Activated naive CD4-positive, alpha-beta T cell treated with anti-CD3 and anti-CD28 coated beads, Interleukin-2, amount 50 U/mL, for 16 hours (primary cell): ENCODE data around the gene IL4R.
"Not testable (repeated sequence)": the region's sequence is repeated elsewhere in the genome, so short reads cannot be mapped to it uniquely, and the experiment has no call there.

Experiments used
- DNase-seq: peaks from one replicate; pipeline ENCODE4 v3.0.0-alpha.2; 2020

Gene IL4R

GRCh38 chr16:27313422-27314160 is at the start of gene IL4R:
IL4R (plus strand) TSS chr16:27313974; CDS start chr16:27340204, 26,230 bp downstream.
- peak; percentile 63 for DNase-seq

DNA sequence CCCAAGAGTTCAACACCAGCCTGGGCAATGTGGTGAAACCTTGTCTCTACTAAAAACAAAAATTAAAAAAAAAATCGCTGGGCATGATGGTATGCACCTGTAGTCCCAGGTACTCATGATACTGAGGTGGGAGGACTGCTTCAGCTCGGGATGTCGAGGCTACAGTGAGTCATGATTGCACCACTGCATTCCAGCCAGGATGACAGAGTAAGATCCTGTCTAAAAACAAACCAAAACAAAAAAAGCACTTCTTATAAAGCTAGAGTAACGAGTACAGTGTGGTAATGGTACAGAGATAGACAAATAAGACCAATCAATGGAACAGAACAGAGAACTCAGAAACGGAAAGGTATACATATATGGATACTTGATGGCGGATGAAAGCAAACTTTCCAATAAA is 49.6 kb upstream of the IL4R start:
- no peak for DNase-seq

DNA sequence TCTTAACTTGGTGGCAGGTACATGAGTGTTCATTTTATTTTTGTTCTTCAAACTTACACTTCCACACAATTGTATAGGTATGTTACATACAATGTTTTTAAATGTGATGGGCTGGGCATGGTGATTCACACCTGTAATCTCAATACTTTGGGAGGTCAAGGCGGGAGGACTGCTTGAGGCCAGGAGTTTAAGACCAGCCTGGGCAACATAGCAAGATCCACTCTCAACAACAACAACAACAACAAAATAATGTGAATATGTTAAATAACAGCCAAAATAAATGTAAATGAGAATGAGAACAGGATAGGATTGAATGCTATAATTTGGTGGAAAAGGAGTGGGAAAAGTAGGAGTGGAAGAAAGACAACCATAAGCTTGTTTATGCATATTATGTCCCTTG is 47.8 kb upstream of the IL4R start:
- no peak for DNase-seq

GRCh38 chr16:27267037-27267677 is 46.6 kb upstream of the IL4R start:
- DNase-seq, result no peak

- DNase-seq, result peak; percentile 99
Observed at GRCh38 chr16:27268376-27269299, 45.1 kb upstream of the IL4R start, which contains the start of gene NSMCE1. NSMCE1 (minus strand) TSS chr16:27268772; CDS start chr16:27257570, 11,202 bp downstream.

- no peak for DNase-seq
Observed at GRCh38 chr16:27269300-27270150, 44.2 kb upstream of the IL4R start.

- DNase-seq, result no peak
Observed at GRCh38 chr16:27270349-27270748, 43.4 kb upstream of the IL4R start.

- DNase-seq, result no peak
Observed at GRCh38 chr16:27272076-27272475, 41.7 kb upstream of the IL4R start.

- not testable (repeated sequence) for DNase-seq
Observed at GRCh38 chr16:27272697-27273096, 41.1 kb upstream of the IL4R start.

DNA sequence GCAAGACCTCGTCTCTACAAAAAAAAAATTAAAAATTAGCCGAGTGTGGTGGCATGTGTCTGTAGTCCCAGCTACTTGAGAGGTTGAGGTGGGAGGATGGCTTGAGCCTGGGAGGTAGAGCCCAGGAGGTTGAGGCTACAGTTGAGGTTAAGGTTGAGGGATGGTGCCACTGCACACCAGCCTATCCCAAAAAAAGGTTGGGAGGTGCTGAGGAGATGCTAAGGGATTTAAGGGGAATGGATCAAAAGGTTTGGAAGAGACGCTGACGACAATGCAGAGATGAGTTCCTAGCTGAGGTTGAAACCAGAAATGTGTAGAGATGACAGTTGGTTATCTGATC is 40.5 kb upstream of the IL4R start:
- no peak for DNase-seq

GRCh38 chr16:27273670-27274423 is 39.9 kb upstream of the IL4R start:
- DNase-seq, result peak; percentile 30

- DNase-seq, result not testable (repeated sequence)
Observed at GRCh38 chr16:27274424-27274874, 39.3 kb upstream of the IL4R start.

DNA sequence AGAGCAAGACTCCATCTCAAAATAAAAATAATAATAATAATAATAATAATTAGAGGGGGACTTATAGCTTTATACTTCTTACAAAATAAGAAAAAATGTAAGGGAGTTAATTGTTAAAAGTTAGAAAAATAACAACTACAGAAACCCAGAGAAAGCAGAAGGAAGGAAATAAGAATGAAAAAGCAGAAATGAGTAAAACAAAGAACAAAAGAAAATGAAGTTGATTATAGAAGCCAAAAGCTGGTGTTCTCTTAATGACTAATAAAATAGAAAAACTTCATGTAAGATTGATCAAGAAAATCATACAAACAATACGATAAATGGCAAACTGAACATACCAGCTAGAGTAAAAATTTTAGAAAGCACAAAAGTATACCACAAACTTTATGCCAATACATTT is 38.4 kb upstream of the IL4R start:
- DNase-seq, result no peak

DNA sequence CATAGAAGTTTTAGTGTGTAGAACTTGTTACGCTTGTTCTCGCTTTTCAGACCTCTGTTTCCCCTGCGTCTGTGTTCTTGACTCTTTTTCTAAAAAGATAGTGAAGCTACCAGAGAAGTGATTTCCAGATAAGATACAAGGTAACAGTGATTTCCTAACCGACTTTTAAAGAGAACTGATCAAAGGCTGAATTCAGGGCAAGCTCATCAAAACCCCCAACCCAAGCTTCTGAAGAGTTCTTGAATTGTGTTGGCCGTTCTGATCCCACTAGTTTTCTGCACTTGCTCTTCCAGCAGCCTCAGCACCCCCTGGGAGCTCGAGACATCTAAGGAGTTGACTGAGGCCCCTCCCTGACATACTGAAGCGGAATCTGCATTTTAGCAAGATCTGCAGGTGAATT is 32.5 kb upstream of the IL4R start:
- no peak for DNase-seq

DNA sequence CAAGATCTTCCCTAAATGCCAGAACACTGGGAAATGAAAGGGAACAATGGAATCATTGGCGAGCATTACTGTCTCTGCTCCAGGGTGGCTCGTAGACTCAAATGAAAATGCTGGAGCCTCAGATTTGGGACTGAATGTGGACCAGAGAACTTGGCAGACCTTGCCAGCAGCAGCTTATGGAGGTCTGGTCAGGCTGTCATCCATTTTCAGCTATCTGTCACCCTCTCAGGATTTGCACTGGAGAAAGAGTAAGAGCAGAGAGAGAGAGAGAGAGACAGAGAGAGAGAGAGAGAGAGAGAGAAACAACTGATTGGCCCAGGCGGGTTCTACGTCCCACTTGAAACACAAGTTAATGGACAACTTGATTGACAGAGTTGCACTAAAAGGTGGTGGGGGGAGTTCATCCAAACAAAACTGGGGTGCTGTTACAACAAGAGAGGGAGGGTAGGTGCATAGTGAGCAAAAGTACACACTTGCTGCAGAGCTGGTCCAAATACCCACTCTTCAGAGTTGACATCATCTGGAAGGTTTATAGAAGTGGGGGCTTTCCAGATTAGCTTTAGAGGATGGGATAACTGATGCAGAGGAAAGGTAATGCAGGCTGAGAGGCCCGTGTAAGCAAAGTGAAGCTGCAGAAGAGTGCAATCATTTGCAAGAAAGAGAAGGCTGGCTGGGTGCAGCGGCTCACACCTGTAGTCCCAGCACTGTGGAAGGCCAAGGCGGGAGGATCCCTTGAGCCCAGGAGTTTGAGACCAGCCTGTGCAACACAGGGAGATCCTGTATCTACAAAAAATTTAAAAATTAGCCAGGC is 28.7 kb upstream of the IL4R start:
- DNase-seq, result no peak

DNA sequence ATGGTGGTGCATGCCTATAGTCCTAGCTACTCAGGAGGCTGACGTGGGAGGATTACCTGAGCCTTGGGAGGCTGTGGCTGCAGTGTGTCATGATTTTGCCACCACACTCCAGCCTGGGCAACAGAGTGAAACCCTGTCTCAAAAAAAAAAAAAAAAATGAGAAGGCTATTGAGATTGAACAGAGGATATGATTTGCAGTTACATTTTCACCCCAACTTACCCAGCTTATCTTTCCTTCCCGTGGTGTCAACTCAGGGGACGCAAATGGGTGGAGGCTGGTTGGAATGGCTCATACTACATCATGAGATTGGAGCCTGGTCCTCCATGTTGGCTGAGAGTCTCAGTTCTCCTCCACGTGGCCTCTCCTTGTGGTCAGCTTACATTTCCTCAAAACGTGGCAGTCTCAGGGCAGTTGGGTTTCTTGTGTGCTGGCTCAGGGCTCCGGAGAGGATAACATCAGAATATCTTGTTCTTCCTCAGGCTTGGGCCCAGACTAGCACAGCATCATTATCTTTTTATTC is 28.0 kb upstream of the IL4R start:
- DNase-seq, result no peak

DNA sequence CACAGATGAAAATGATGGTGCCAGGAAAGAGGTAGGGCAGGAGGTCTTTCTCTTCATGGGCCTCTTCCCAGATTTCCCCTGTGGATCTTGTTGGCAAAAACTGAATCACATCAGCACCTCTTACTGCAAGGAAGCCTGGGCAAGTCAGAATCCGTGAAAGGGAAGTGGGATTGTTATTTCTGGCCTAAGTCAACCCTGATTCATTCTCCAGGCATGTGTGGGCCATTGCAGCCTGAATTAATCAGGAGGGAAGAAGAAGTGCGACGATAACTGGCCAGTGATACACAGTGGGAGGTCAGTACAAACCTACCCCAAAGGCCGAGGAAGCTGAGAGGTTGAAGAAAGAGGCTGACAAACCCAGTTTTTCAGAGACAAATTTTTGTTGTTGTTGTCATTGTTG is 27.3 kb upstream of the IL4R start:
- no peak for DNase-seq

DNA sequence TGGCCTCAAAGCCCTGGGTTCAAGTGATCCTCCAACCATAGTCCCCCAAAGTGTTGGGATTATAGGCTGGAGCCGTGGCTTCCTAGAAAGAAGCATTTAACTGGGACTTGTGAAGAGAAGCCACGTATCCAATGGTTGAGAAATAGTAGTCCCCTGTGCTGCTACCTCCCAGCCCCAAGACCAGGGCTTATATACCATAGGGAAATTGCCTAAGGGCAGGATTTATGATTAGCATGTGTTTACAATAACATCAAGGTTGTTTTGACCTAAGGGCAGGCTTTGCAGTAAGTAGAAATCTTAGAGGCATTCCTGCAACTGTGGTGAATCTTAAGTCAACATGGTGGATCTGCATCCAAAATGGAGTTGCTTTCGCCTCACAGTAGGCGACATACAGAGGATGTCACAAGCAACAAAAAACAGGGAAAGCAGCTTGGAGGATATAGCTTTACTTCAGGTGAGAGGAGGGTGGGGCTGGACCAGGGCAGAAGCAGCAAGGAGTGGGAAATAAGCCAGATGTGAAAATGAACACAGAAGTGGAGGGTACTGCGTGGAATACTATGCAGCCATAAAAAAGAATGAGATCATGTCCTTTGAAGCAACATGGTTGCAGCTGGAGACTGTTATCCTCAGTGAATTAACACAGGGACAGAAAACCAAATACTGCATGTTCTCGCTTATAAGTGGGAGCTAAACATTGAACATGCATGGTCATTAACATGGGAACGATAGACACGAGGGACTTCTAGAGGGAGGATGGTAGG is 26.5 kb upstream of the IL4R start:
- no peak for DNase-seq

DNA sequence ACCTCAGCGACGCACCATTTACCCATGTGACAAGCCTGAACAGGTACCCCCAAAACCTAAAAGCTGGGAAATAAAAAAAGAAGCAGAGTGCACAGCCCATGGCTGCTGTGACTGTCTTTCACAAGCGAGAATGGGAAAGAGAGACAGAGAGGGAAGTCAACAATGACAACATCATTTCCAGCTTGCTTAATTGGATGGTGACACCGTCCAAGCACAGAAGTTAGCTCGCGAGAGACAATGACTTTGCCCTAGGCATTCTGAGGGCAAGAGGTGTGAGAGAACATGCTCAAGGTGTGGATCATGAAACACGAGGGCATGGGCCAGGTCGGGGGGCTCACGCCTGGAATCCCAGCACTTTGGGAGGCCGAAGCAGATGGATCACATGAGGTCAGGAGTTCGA is 25.9 kb upstream of the IL4R start:
- no peak for DNase-seq

GRCh38 chr16:27288313-27288712 is 25.5 kb upstream of the IL4R start:
- DNase-seq, result not testable (repeated sequence)
